HG03460 (cell line): ENCODE measurements around the gene MESP2.

Source experiments
- ATAC-seq: cut with Tn5 transposase; IDR thresholded peaks from one replicate; pipeline ENCODE4 v1.9.1; 2021; ENCODE audit not compliant: unreplicated experiment

MESP2 gene

GRCh38 chr15:89801471-89802195 lies 25.5 kb downstream of the MESP2 start:
- ATAC-seq = no peak

GRCh38 chr15:89802231-89802928 lies 26.2 kb downstream of the MESP2 start:
- no peak for ATAC-seq

- no peak for ATAC-seq
Observed at GRCh38 chr15:89802986-89803824, 27.1 kb downstream of the MESP2 start.

- ATAC-seq = no peak
Observed at GRCh38 chr15:89803941-89804800, 28.0 kb downstream of the MESP2 start.

GRCh38 chr15:89805241-89806209 lies 29.4 kb downstream of the MESP2 start:
- no peak for ATAC-seq

- ATAC-seq = no peak
Observed at GRCh38 chr15:89806210-89806558, 30.1 kb downstream of the MESP2 start.

- ATAC-seq = no peak
Observed at GRCh38 chr15:89806559-89807550, 30.7 kb downstream of the MESP2 start.

- ATAC-seq = no peak
Observed at GRCh38 chr15:89807689-89808088, 31.6 kb downstream of the MESP2 start.

- no peak for ATAC-seq
Observed at GRCh38 chr15:89808160-89808870, 32.2 kb downstream of the MESP2 start.

- ATAC-seq = no peak
Observed at GRCh38 chr15:89809093-89809786, 33.1 kb downstream of the MESP2 start.

- ATAC-seq = no peak
Observed at GRCh38 chr15:89809787-89810148, 33.6 kb downstream of the MESP2 start.

- no peak for ATAC-seq
Observed at GRCh38 chr15:89810837-89811236, 34.7 kb downstream of the MESP2 start.

- ATAC-seq = no peak
Observed at GRCh38 chr15:89812011-89812846, 36.1 kb downstream of the MESP2 start.

- ATAC-seq = no peak
Observed at GRCh38 chr15:89812847-89813320, 36.8 kb downstream of the MESP2 start.

- no peak for ATAC-seq
Observed at GRCh38 chr15:89813381-89814111, 37.4 kb downstream of the MESP2 start.
